Activated CD4-positive, CD25-positive, alpha-beta regulatory T cell treated with anti-CD3 and anti-CD28 coated beads, Interleukin-2, amount 50 U/mL, for 72 hours (primary cell): ENCODE results near the gene HMG20A.
"Not testable (repeated sequence)": the region's sequence is repeated elsewhere in the genome, so short reads cannot be mapped to it uniquely, and the experiment has no call there.

ENCODE experiments used
- DNase-seq: peaks from one replicate; pipeline ENCODE4 v3.0.0; 2021

Gene HMG20A

DNA sequence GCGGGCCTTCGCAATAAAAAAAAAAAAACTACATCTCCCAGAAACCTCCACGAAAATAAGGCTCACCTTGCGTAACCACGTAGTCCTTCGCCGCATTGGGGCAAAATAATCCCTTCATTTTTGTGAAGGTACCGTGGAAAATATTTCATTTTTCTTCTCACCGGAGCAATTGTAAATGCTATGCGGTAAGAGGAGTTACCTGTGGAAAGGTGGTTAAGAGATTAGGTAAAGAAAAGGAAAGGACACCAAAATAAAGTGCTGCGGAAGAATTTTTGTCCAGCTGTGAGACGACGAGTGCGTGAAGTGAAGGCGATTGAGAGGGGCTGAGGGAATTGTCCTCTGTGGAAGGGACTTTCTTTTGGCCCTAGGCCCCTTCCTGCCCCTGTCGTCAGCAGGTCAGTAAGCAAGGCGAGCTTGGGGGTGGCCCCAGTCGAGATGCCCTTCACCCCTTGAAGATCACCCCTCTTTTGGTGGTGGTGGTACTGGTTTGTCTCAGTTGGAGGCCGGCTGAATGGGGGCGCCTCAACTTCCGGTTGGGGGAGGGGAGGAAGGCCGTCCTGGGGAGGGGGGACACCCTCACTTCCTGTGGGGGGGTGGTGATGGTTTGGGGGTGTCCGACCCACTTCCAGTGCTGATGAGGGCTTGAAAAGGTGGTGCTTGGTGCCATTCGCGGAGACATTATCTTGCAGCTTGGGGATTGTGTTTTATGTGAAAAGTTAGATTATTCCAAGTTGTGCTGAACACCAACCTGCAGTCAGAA, at the start of gene HMG20A:
Gene HMG20A (plus strand): TSS at position 279 of the 760 bp plus-strand sequence. CDS start 37,520 bp downstream, outside the sequence.
- peak; percentile 52 for DNase-seq

DNA sequence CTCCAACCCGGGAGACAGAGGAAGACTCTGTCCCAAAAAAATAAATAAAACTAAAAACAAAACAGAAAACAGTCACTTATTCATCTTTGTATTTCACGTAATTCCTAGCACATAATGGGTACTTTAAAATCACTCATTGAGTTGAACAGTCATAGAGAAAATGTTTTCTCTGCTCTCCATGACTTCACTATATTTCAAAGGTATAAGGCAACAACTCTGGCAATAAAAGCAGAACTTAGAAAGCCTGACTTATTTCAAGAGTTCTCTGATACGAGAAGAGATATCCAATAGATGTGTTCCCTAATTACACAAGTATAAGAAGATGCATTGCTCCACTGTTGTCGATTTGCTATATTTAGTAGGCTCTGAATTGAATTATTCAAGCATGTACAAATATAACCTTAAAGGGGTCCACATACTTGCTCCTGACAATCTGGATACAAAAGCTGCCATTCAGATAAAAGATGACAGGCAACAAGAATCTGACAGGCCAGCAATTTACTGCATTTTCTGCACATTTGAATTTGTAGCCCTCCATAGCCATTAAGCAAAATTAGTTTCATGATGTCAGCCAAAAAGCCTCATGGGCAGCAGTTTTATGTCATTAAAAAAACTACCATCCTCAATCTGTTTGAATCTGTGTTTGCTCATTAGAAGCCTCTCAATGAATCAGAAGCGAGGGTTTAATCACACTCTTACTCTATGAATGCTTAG, 48.7 kb upstream of the HMG20A start:
- no peak for DNase-seq

DNA sequence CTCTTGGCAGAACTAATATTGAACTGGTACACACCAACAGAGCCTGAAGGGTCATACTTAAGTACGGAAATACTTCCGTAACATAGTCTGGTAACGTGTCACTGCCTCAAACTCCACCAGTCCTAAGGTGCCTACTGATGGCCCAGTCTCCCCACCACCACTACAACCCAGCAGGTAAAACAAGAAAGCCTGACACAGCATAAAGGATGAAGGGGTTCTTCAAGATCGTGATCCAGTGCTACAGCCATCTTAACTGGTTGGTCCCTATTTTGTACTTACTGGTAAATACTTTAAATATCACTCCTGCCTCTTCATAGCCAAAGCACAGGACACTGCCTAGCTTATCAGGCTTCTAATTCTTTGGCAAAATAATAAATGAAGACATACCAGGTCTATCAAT, 47.2 kb upstream of the HMG20A start:
- DNase-seq = no peak

DNA sequence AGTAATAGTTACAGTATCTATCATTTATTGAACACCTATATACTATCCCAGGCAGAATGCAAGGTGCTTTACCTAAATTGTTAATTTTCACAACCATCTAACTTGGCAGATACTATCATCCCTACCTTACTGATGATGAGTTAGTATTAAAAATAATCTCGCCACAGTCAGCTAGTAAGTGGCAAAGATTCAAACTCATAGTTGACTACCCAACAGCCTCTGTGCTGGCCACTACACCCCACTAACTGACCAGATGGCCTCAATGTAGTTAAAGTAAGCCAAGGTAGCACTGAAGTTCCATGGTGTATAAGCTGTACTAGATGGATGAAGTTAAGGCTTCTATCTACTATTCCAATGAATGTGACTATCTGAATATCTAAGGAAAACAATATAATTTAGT, 45.6 kb upstream of the HMG20A start:
- DNase-seq = no peak

DNA sequence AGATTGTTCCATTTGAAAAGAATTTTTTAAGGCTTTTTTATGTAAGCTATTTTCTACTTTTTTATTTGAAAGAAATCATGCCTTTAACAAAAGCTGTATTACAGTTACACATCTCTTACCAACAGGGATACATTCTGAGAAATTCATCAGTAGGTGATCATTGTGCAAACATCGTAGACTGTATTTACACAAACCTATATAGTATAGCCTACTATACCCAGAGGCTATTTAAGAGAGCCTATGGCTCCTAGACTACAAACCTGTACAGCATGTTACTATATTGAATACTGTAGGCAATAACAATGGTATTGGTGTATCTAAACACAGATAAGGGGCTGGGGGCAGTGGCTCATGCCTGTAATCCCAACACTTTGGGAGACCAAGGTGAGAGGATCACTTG, 43.9 kb upstream of the HMG20A start:
- DNase-seq = no peak

DNA sequence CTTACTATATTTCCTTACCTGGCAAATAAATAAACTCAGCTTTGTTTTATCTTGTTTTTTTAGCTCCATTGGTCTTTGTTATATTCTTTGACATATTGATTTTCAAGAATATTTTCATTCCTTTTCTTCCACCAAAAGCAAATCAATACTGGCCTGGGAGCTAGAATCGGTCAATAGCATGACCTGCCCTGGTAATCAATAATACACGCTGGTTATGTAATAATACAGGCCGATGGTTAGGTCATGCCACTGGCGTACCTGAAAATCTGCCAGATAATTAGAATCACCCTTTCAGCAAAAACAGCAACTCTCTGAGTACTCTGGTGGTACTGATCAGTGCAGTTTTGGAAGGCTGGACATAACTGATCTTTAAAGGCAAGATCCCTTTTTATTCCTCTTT, 40.7 kb upstream of the HMG20A start:
- DNase-seq = no peak

DNA sequence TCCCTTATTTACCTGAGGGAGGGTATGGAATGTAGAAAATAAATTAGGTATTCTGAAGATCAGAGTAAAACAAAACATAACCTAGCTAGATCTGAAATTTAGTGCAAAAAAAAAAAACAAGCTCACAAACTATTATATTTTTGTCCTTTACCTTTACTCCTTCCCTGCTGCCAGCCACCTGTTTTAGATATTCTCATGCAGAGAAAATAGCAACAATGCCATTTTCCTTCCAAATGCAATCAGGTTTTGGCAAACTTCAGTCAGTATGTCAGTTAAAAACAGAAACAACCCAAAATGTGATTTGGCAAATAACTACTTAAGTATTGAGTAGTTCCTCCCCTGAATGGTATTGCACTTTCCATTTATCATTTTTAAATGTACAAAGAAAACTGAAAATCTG, 36.6 kb upstream of the HMG20A start:
- no peak for DNase-seq

DNA sequence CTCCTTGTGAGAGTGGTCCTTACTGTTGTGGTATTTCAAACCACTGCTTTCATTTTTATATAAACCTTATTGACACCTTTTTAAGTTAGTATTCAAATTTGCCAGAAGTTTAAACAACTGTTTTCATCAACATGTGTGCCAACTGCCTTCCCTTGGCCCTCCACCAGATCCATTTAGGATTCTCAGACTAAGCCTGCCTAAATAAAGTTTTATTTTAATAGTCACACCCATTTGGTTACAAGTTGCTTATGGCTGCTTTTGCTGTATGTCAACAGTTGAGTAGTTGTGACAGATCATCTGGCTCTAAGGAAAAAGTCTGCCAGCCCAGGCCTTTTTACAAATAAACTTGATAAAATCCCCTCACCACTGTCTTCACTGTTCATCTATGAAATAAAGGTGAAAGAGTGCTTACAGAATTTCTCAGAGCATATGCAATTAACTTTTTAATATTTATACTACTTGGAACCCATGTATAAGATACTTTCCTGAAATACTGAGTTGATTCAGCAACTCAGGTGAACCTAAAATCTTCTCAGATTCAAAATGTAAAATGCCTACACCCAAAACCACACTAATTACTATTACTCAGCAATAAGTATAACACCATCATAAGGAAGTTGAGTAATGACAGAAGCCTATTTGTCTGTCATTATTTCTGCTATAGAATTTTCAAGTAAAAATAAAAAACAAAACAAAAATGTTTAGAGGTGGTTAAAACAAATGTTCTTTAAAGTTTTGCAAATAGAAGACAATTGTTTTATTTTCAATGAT, 35.9 kb upstream of the HMG20A start:
- no peak for DNase-seq

DNA sequence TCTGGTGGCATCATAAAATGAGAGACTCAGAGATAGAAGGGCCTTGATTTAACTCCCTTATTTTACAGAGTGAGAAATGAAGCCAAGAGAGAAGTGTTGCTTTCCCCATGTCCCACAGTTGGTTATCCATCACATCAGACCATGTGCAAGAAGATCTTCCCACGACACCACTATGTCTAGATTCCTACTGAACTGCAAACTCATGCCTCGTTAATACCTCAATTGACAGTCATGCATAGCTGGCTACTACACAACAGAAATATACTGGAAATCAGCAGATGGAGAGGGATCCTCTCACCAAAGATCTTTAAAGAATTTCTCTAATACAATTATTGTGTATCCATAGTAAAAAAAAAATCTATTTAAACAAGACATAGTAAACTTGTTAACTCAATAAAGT, 34.1 kb upstream of the HMG20A start:
- DNase-seq = no peak

DNA sequence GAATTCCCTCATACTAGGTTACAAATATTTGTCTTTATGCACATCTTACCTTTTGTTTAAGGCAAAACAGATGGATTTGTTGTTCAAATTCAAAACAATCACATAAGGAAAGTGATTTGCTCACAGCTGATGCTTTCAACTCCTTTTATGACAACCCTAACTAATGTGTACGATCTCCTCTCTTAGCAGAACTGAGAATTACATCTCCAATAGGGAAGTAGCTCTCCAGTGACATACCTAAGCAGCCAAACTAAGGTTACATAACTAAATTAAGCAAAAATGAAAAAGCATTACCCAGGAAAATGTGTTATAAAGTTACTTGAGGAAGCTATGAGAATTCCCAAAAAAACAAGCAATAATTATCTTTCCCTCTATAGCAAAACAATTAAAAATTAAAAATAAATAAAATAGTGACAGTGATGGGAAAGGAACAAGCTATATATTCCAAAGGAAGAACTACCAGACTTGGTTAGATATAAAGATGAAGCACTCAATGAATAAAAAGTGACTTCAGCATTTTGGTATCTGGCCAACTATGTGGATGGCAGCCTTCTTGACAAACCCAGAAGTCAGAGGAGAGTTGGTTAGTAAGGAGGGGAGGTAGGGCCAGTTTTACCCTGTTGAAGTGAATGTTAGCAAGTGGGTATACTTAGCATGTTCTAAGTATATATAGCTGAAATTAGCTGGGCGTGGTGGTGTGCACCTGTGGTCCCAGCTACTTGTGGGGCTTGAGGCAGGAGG, 33.2 kb upstream of the HMG20A start:
- no peak for DNase-seq

DNA sequence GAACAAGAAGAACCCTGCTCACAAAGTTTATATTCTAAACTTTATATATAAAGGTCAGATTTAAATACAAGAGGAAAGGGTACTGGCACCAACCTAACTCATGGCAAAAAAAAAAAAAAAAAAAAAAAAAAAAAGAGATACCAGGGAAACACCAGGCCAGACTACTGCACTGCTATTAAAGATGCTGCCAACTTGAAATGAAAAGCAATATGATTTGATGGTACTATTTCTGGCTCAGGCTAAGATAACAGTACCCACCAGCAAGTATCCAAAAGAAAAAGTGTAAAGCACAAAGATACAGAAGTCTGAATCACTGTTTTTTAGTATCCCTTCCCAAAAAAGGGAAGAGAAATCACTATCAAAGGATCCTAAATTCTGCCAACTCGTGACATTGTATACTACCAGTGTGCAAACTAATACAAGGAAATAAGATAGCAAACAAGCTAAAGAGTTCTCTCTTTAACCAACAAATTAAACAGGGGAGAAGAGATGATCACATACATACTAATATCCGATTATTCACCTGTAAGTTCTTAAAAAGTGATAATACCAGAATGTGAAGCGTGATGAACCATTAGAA, 29.2 kb upstream of the HMG20A start:
- DNase-seq = no peak

DNA sequence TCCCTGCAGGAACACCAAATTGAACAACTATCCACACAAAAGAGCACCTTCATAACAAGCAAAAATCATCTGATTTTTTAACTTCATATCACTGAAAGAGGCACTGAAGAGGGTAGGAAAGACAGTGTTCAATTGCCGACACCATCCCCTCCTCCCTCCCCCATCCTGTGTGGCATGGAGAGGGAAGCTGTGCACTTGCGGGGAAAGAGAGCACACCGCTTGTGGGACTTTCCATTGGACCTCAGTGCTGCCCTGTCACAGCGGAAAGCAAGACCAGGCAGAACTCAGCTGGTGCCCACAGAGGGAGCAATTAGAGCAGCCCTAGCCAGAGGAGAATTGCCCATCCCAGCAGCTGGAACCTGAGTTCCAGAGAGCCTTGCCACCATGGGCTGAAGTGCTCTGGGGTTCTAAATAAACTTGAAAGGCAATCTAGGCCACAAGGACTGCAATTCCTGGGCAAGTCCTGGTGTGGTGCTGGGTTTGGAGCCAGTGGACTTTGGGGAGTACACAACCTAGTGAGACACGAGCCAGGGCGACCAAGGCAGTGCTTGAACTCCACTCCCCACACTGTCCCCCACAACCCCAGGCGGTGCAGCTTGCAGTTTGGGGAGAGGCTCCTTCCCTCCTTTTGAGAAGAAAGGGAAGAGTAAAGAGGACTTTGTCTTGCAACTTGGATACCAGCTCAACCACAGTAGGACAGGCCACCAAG, 27.8 kb upstream of the HMG20A start:
- no peak for DNase-seq

DNA sequence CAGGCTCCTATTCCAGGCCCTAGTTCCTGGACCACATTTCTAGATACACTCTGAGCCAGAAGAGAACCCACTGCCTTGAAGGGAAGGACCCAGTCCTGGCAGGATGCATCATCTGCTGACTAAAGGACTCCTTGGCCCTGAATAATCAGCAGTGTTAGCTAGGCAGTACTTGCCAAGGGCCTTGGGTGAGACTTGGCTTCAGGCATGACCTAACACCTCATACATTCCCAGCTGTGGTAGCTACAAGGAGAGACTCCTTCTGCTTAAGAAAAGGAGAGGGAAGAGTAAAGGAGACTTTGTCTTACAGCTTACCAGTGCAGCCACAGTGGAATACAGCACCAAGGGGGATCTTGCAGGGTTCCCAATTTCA, 27.2 kb upstream of the HMG20A start:
- DNase-seq = no peak

DNA sequence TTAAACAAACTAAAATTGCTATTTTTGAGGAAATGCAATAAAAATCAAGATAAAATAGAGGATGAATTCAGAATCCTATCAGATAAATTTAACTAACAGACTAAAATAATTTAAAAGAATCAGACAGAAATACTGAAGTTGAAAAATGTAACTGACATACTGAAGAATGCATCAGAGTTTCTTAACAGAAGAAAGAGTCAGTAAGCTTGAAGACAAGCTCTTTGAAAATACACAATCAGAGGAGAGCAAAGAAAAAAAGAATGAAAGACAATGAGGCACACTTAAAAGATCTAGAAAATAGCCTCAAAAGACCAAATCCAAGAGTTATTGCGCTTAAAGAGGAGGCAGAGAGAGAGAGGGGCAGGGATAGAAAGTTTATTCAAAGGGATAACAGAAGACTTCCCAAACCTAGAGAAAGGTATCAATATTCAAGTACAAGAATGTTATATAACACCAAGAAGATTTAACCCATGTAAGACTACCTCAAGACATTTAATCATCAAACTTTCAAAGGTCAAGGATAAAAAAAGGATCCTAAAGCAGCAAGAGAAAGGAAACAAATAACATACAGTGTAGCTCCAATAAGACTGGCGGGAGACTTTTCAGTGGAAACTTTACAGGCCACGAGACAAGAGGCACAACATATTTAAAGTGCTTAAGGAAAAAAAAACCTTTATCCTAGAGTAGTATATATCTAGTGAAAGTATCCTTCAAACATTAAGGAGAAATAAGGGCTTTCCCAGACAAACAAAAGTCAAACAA, 25.5 kb upstream of the HMG20A start:
- DNase-seq = no peak

DNA sequence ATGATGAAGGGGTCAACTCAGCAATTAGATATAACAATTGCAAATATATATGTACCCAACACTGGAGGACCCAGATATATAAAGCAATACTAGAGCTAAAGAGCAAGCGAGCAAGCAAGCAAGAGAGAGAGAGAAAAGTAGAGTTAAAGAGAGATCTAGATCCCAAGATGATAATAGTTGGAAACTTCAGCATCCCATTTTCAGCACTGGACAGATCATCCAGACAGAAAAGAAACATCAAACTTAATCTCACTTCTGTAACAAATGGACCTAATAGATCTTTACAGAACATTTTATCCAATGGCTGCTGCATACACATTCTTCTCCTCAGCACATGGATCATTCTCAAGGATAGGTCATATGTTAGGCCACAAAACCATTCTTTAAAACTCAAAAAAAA, 24.0 kb upstream of the HMG20A start:
- DNase-seq = no peak

DNA sequence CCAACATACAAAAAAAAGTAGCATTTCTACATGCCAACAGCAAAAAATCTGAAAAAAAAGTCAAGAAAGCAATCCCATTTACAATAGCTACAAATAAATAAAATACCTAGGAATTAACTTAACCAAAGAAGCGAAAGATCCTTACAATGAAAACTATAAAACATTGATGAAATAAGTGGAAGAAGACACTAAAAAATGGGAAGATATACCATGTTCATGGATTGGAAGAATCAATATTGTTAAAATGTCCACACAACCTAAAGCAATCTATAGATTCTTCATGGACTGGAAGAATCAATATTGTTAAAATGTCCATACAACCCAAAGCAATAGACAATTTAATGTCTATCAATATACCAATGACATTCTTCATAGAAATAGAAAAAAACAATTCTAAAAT, 21.8 kb upstream of the HMG20A start:
- DNase-seq = no peak

DNA sequence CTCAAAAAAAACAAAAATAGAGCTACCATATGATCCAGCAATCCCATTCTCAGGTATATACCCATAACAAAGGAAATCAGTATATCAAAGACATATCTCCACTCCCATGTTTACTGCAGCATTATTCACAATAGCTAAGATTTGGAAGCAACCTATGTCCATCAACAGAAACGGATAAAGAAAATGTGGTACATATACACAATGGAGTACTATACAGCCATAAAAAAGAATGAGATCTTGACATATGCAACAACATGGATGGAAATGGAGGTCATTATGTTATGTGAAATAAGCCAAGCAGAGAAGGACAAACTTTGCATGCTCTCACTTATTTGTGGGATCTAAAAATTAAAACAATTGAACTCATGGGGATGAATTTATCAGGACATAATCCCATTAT, 20.4 kb upstream of the HMG20A start:
- DNase-seq = no peak

DNA sequence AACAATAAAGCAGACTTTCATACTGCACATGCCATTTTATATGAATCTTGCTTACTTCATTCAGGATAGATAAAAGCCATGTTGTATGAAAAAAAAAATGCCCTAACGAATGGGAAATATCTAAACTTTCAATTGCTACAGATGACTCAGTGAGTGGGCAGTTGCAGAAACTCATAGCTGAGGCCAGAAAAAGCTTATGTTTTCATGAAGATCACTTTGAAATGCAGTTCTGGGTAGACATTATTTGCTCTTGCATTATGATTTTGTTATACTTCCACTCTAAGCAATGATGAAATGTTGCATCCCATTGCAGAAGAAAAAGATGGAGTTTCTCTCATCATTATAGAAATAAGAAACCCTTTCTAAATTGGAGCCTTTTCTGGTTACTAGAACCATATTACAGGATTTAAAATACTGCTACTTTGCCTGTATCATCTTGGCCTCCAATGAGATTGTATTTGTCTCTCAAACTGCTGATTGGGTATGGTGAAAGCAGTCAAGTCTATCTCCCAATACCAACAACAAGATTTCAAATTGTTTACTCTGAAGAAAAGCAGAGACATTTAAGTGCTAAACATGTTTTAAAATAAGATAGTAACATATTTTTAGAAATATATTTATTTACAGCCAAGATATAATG, 17.8 kb upstream of the HMG20A start:
- no peak for DNase-seq

DNA sequence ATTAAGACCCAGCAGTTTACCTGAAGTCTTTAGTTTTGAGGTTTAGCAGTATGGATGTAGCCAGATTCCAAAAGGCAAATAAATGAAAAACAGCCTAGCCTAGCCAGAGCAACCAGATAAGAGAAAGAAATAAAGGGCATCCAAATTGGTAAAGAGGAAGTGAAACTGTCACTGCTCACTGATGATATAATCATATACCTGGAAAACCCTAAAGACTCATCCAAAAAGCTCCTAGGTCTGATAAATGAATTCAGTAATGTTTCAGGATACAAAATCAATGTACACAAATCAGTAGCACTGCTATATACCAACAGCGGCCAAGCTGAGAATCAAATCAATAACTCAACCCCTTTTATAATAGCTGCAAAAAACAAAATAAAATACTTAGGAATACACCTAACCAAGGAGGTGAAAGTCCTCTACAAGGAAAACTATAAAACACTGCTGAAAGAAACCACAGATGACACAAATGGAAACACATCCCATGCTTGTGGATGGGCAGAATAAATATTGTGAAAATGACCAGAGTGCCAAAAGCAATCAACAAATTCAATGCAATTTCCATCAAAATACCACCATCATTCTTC, 14.4 kb upstream of the HMG20A start:
- DNase-seq = not testable (repeated sequence)

DNA sequence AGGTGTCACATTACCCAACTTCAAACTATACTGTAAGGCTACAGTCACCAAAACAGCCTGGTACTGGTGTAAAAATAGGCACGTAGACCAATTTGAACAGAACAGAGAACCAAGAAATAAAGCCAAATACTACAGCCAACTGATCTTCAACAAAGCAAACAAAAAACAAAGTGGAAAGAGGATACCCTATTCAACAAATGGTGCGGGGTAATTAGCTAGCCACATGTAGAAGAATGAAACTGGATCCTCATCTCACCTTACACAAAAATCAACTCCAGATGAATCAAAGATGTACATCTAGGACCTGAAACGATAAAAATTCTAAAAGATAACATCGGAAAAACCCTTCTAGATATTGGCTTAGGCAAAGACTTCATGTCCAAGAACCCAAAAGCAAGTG, 13.8 kb upstream of the HMG20A start:
- no peak for DNase-seq
